Peyer's patch (tissue), 4 donors: ENCODE measurements around the gene SUCLG2. TPM values are rescaled to one million over a fixed set of nuclear protein-coding genes. Genes with fewer than 3 reads are reported as not detected.

Experiments used
- DNase-seq, 3 donors: peaks; one replicate each; pipeline ENCODE4 v3.0.0-alpha.2; 2017 to 2019
- H3K27ac ChIP-seq, 4 donors: fragments of 200-600 bp; sonication (generic); one replicate each; pipeline ENCODE4 v1.5.1; 2016 to 2019
- H3K27me3 ChIP-seq, 2 donors: fragments of 200-600 bp; sonication (generic); one replicate each; pipeline ENCODE4 v1.5.1; 2019
- H3K36me3 ChIP-seq, 3 donors: fragments of 200-600 bp; sonication (generic); one replicate each; pipeline ENCODE4 v1.5.1; 2016 to 2019
- H3K4me1 ChIP-seq, 4 donors: fragments of 200-600 bp; sonication (generic); one replicate each; pipeline ENCODE4 v1.5.1; 2016 to 2019
- H3K4me3 ChIP-seq, 4 donors: fragments of 200-600 bp; sonication (generic); 1 replicate in 3 of 4; 2 replicates in 1 of 4; pipeline ENCODE4 v1.5.1; 2016 to 2019; ENCODE audit warnings: mild to moderate bottlenecking in 1 of 4
- H3K9me3 ChIP-seq, 4 donors: fragments of 200-600 bp; sonication (generic); one replicate each; pipeline ENCODE4 v1.5.1; 2016 to 2019; ENCODE audit warnings: mild to moderate bottlenecking in 1 of 4
- POLR2A ChIP-seq, 2 donors: fragments of 450-650 bp; IDR thresholded peaks; one replicate each; pipeline ENCODE4 v1.5.1; 2017; ENCODE audit warnings: antibody characterized with exemption in 2 of 2, mild to moderate bottlenecking in 2 of 2, moderate library complexity in 2 of 2
- total RNA-seq, 4 donors: library from RNA; depleted of rRNA; stranded (reverse); fragments of >200 nt; gene quantifications; one replicate each; pipeline ENCODE4 v1.1.0, GENCODE V29; 2016
- TF ChIP-seq, protein P1 (sequence below), 6 experiments: fragments of 450-650 bp in 4 of 6; fragments of 200-600 bp in 2 of 6; sonication (generic) in 1 of 6; IDR thresholded peaks; one replicate each; pipeline ENCODE4 v1.5.1; 2017 to 2019; ENCODE audit warnings: antibody characterized with exemption in 6 of 6, mild to moderate bottlenecking in 3 of 6, moderate library complexity in 1 of 6

Gene SUCLG2
- total RNA-seq, 4 donors from 2014 or later = 99.0 to 116 (median 103) TPM

DNA sequence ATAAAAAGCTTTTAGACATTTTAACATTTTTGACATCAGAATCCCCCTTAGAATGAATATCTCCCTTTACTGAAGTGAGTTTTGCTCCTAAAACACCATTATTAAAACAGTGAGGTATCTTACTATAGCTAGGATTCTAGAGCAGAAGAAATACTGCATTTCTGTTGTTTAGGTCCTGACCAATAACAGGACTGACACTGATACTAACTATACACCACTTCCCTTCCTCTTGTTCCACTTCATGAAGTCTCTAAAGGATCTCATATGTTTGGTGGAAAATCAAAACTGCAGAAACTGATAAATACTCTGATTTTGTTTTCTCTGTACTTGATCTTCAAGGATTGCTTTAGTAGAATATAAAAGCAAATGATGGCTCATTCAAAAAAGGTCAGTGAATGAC, 230.7 kb downstream of the SUCLG2 start:
- Histone ChIP-seq H3K36me3 (peaks cover 0 to 7% (median 0%) of the 10 kb centered on the region in 3 donors), H3K27me3 (no peaks in the 10 kb centered on the region), H3K27ac (no peak overlapping the region), H3K4me3 (no peak overlapping the region), H3K9me3 (no peaks in the 10 kb centered on the region), H3K4me1 (no peaks in the 10 kb centered on the region)
- TF ChIP-seq, protein P1, sequence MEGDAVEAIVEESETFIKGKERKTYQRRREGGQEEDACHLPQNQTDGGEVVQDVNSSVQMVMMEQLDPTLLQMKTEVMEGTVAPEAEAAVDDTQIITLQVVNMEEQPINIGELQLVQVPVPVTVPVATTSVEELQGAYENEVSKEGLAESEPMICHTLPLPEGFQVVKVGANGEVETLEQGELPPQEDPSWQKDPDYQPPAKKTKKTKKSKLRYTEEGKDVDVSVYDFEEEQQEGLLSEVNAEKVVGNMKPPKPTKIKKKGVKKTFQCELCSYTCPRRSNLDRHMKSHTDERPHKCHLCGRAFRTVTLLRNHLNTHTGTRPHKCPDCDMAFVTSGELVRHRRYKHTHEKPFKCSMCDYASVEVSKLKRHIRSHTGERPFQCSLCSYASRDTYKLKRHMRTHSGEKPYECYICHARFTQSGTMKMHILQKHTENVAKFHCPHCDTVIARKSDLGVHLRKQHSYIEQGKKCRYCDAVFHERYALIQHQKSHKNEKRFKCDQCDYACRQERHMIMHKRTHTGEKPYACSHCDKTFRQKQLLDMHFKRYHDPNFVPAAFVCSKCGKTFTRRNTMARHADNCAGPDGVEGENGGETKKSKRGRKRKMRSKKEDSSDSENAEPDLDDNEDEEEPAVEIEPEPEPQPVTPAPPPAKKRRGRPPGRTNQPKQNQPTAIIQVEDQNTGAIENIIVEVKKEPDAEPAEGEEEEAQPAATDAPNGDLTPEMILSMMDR (IDR thresholded peaks at IDR 0.05) = no peak
- TF ChIP-seq POLR2A (IDR thresholded peaks at IDR 0.05) = no peak
- no peak for DNase-seq

- Histone ChIP-seq H3K27ac (no peak overlapping the region), H3K9me3 (no peaks in the 10 kb centered on the region), H3K27me3 (no peaks in the 10 kb centered on the region), H3K36me3 (peaks cover 0 to 7% (median 0%) of the 10 kb centered on the region in 3 donors), H3K4me3 (no peak overlapping the region), H3K4me1 (no peaks in the 10 kb centered on the region)
- DNase-seq = no peak
- TF ChIP-seq POLR2A (IDR thresholded peaks at IDR 0.05) = no peak
- TF ChIP-seq, protein P1 (IDR thresholded peaks at IDR 0.05) = no peak
Observed at GRCh38 chr3:67421912-67422311, 232.5 kb downstream of the SUCLG2 start.

- Histone ChIP-seq H3K4me1 (no peaks in the 10 kb centered on the region), H3K9me3 (no peaks in the 10 kb centered on the region), H3K4me3 (no peak overlapping the region), H3K27ac (no peak overlapping the region), H3K27me3 (no peaks in the 10 kb centered on the region), H3K36me3 (peaks cover 0 to 7% (median 0%) of the 10 kb centered on the region in 3 donors)
- no peak for DNase-seq
- TF ChIP-seq POLR2A (IDR thresholded peaks at IDR 0.05) = no peak
- TF ChIP-seq, protein P1 (IDR thresholded peaks at IDR 0.05) = no peak
Observed at GRCh38 chr3:67419779-67420178, 234.6 kb downstream of the SUCLG2 start.

- H3K4me1 ChIP-seq = no peaks in the 10 kb centered on the region
- H3K27ac ChIP-seq = no peak overlapping the region
- H3K36me3 ChIP-seq = peaks cover 0 to 7% (median 0%) of the 10 kb centered on the region in 3 donors
- DNase-seq = no peak
- TF ChIP-seq POLR2A (IDR thresholded peaks at IDR 0.05) = no peak
- TF ChIP-seq, protein P1 (IDR thresholded peaks at IDR 0.05) = no peak
- H3K27me3 ChIP-seq = no peaks in the 10 kb centered on the region
- no peaks in the 10 kb centered on the region for H3K9me3 ChIP-seq
- H3K4me3 ChIP-seq = no peak overlapping the region
Observed at GRCh38 chr3:67419218-67419529, 235.2 kb downstream of the SUCLG2 start.

GRCh38 chr3:67418426-67419217, 235.8 kb downstream of the SUCLG2 start:
- no peak for TF ChIP-seq POLR2A (IDR thresholded peaks at IDR 0.05)
- TF ChIP-seq, protein P1 (IDR thresholded peaks at IDR 0.05) = no peak
- Histone ChIP-seq H3K36me3 (peaks cover 0 to 7% (median 0%) of the 10 kb centered on the region in 3 donors), H3K27me3 (no peaks in the 10 kb centered on the region), H3K9me3 (no peaks in the 10 kb centered on the region), H3K4me1 (no peaks in the 10 kb centered on the region), H3K27ac (no peak overlapping the region), H3K4me3 (no peak overlapping the region)
- DNase-seq = no peak
